ENCODE results near the gene FHIP1A.

FHIP1A gene

GRCh38 chr4:151418385-151418784 lies 9.4 kb downstream of the FHIP1A start:
- no peak for DNase-seq

GRCh38 chr4:151418856-151419255 lies 9.9 kb downstream of the FHIP1A start:
- no peak for DNase-seq

- no peak for DNase-seq
Observed at GRCh38 chr4:151420250-151420807, 11.4 kb downstream of the FHIP1A start.

GRCh38 chr4:151422854-151423253 lies 13.9 kb downstream of the FHIP1A start:
- no peak for DNase-seq

GRCh38 chr4:151426513-151426912 lies 17.5 kb downstream of the FHIP1A start:
- no peak for DNase-seq

GRCh38 chr4:151427266-151427665 lies 18.3 kb downstream of the FHIP1A start:
- DNase-seq = no peak

GRCh38 chr4:151428346-151428745 lies 19.4 kb downstream of the FHIP1A start:
- DNase-seq = no peak

- DNase-seq = no peak
Observed at GRCh38 chr4:151429957-151430570, 21.1 kb downstream of the FHIP1A start.

GRCh38 chr4:151430740-151431457 lies 21.9 kb downstream of the FHIP1A start:
- no peak for DNase-seq

GRCh38 chr4:151431728-151432127 lies 22.8 kb downstream of the FHIP1A start:
- DNase-seq = no peak

GRCh38 chr4:151432654-151433053 lies 23.7 kb downstream of the FHIP1A start:
- no peak for DNase-seq

GRCh38 chr4:151434183-151434860 lies 25.3 kb downstream of the FHIP1A start:
- DNase-seq = no peak

GRCh38 chr4:151436093-151436518 lies 27.1 kb downstream of the FHIP1A start:
- DNase-seq = no peak

GRCh38 chr4:151437505-151437904 lies 28.5 kb downstream of the FHIP1A start:
- DNase-seq = no peak

- no peak for DNase-seq
Observed at GRCh38 chr4:151438154-151438553, 29.2 kb downstream of the FHIP1A start.

GRCh38 chr4:151439320-151439719 lies 30.3 kb downstream of the FHIP1A start:
- no peak for DNase-seq

- no peak for DNase-seq
Observed at GRCh38 chr4:151442002-151442401, 33.0 kb downstream of the FHIP1A start.

GRCh38 chr4:151443247-151443646 lies 34.3 kb downstream of the FHIP1A start:
- no peak for DNase-seq

- no peak for DNase-seq
Observed at GRCh38 chr4:151443752-151444151, 34.8 kb downstream of the FHIP1A start.

- DNase-seq = no peak
Observed at GRCh38 chr4:151446208-151446607, 37.2 kb downstream of the FHIP1A start.

GRCh38 chr4:151454513-151454912 lies 45.5 kb downstream of the FHIP1A start:
- no peak for DNase-seq

GRCh38 chr4:151455212-151455611 lies 46.2 kb downstream of the FHIP1A start:
- no peak for DNase-seq

GRCh38 chr4:151458148-151458547 lies 49.2 kb downstream of the FHIP1A start:
- no peak for DNase-seq
